ENCODE results near the gene SEC24B.

- TF ChIP-seq POLR2AphosphoS5 (IDR thresholded peaks at IDR 0.05), result no peak
- no peak for TF ChIP-seq CTCF (IDR thresholded peaks at IDR 0.05)
- TF ChIP-seq POLR2A (IDR thresholded peaks at IDR 0.05), result no peak
- no peak for TF ChIP-seq EP300 (IDR thresholded peaks at IDR 0.05)
Observed at GRCh38 chr4:109434007-109434971, 674 bp downstream of the SEC24B start.
